ENCODE data around the gene AGAP9. TPM values are rescaled to one million over a fixed set of nuclear protein-coding genes. Genes with fewer than 3 reads are reported as not detected.

Gene AGAP9
- total and polyA plus RNA-seq, 2 of the 13 experiments (the other 11 are each of a cell fraction or from before 2014, with no cell fraction given) = 5.1 to 12.0 TPM

- TF ChIP-seq RXRB (CRISPR knock-in tag; IDR thresholded peaks at IDR 0.05; ENCODE audit: borderline replicate concordance) (0 out of 2 replicates have a peak, but pooled peaks have one; percentile 37), HOXA5 (CRISPR knock-in tag; IDR thresholded peaks at IDR 0.05) (0 out of 2 replicates have a peak, but pooled peaks have one; percentile 22), HDAC2 (CRISPR knock-in tag; IDR thresholded peaks at IDR 0.05) (peak; percentile 34; the same call in 1 of the 2 replicates), KMT2B (CRISPR knock-in tag; IDR thresholded peaks at IDR 0.05) (peak; percentile 85), ERF (CRISPR knock-in tag; IDR thresholded peaks at IDR 0.05) (peak; percentile 48; the same call in 1 of the 2 replicates), ZBED4 (CRISPR knock-in tag; IDR thresholded peaks at IDR 0.05; ENCODE audit: borderline replicate concordance) (0 out of 2 replicates have a peak, but pooled peaks have one; percentile 32), NRL (CRISPR knock-in tag; IDR thresholded peaks at IDR 0.05; ENCODE audit: borderline replicate concordance) (peak; percentile 47; the same call in 1 of the 2 replicates), TGIF2 (CRISPR knock-in tag; IDR thresholded peaks at IDR 0.05) (peak; percentile 35; the same call in 1 of the 2 replicates), ARNT2 (CRISPR knock-in tag; IDR thresholded peaks at IDR 0.05; ENCODE audit: low read depth) (0 out of 2 replicates have a peak, but pooled peaks have one; percentile 33), SPEN (CRISPR knock-in tag; IDR thresholded peaks at IDR 0.05; ENCODE audit: low read depth) (peak; percentile 43; the same call in 1 of the 2 replicates), THAP11 (CRISPR knock-in tag; IDR thresholded peaks at IDR 0.05) (peak; percentile 90), SMAD3 (CRISPR knock-in tag; IDR thresholded peaks at IDR 0.05) (0 out of 2 replicates have a peak, but pooled peaks have one; percentile 40), HNRNPL (IDR thresholded peaks at IDR 0.05; ENCODE audit: low read depth, low read length) (0 out of 2 replicates have a peak, but pooled peaks have one; percentile 16), NR2C2 (CRISPR knock-in tag; IDR thresholded peaks at IDR 0.05; ENCODE audit: borderline replicate concordance) (0 out of 2 replicates have a peak, but pooled peaks have one; percentile 57), MYC (CRISPR knock-in tag; IDR thresholded peaks at IDR 0.05; ENCODE audit: borderline replicate concordance) (0 out of 2 replicates have a peak, but pooled peaks have one; percentile 41), HINFP (CRISPR knock-in tag; IDR thresholded peaks at IDR 0.05; ENCODE audit: low read depth) (peak; percentile 98), MED1 (CRISPR knock-in tag; IDR thresholded peaks at IDR 0.05) (peak; percentile 58), KMT2A (CRISPR knock-in tag; IDR thresholded peaks at IDR 0.05) (peak; percentile 90), KDM5A (IDR thresholded peaks at IDR 0.05; ENCODE audit: borderline replicate concordance, low read length) (peak; percentile 90; the same call in 1 of the 2 replicates)
- TF ChIP-seq, protein P1, sequence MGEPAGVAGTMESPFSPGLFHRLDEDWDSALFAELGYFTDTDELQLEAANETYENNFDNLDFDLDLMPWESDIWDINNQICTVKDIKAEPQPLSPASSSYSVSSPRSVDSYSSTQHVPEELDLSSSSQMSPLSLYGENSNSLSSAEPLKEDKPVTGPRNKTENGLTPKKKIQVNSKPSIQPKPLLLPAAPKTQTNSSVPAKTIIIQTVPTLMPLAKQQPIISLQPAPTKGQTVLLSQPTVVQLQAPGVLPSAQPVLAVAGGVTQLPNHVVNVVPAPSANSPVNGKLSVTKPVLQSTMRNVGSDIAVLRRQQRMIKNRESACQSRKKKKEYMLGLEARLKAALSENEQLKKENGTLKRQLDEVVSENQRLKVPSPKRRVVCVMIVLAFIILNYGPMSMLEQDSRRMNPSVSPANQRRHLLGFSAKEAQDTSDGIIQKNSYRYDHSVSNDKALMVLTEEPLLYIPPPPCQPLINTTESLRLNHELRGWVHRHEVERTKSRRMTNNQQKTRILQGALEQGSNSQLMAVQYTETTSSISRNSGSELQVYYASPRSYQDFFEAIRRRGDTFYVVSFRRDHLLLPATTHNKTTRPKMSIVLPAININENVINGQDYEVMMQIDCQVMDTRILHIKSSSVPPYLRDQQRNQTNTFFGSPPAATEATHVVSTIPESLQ (CRISPR knock-in tag; conservative IDR thresholded peaks at IDR 0.05) = 0 out of 2 replicates have a peak, but pooled peaks have one; percentile 34
- TF ChIP-seq, protein P2, sequence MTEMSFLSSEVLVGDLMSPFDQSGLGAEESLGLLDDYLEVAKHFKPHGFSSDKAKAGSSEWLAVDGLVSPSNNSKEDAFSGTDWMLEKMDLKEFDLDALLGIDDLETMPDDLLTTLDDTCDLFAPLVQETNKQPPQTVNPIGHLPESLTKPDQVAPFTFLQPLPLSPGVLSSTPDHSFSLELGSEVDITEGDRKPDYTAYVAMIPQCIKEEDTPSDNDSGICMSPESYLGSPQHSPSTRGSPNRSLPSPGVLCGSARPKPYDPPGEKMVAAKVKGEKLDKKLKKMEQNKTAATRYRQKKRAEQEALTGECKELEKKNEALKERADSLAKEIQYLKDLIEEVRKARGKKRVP (CRISPR knock-in tag; IDR thresholded peaks at IDR 0.05) = 0 out of 4 replicates have a peak, but pooled peaks of 1 of the 2 experiments have one; percentile 14
These were observed 29.9 kb upstream of the AGAP9 start (continued) for GRCh38 chr10:47553214-47553859.

Data from HepG2 (cell line).